OCI-LY3 (cell line): ENCODE measurements around the gene FOXO1.

Source experiments
- H2AFZ ChIP-seq: fragments of 200-600, 300-600 bp; shearing (Covaris generic); 2 replicates; pipeline ENCODE4 v1.6.0; 2014; ENCODE audit warnings: antibody characterized with exemption, low read depth, low read length
- H3K27ac ChIP-seq: fragments of 200-600, 300-600 bp; sonication (generic); 2 replicates; pipeline ENCODE4 v1.5.1; 2014; ENCODE audit warnings: mild to moderate bottlenecking, low read length, moderate library complexity, mixed read lengths
- H3K27me3 ChIP-seq: fragments of 200-600, 300-600 bp; sonication (generic); 2 replicates; pipeline ENCODE4 v1.6.1; 2014; ENCODE audit warnings: low read depth, low read length, mixed read lengths
- H3K36me3 ChIP-seq: fragments of 200-600, 300-600 bp; sonication (generic); replicated peaks from 2 replicates; pipeline ENCODE3; 2014; ENCODE audit warnings: low read depth, low read length, mixed read lengths
- H3K4me1 ChIP-seq: fragments of 300-600, 200-600 bp; sonication (generic); 2 replicates; pipeline ENCODE4 v1.6.1; 2014; ENCODE audit warnings: low read length, mixed read lengths
- H3K4me2 ChIP-seq: fragments of 200-600, 300-600 bp; sonication (generic); 2 replicates; pipeline ENCODE4 v1.6.1; 2014; ENCODE audit warnings: low read length, mixed read lengths
- H3K4me3 ChIP-seq: fragments of 300-600, 200-600 bp; sonication (generic); 2 replicates; pipeline ENCODE4 v1.5.1; 2014; ENCODE audit warnings: antibody characterized with exemption, mild to moderate bottlenecking, low read length, moderate library complexity
- H3K79me2 ChIP-seq: fragments of 300-600, 200-600 bp; shearing (Covaris generic); 2 replicates; pipeline ENCODE4 v1.6.1; 2014; ENCODE audit warnings: mild to moderate bottlenecking, low read length, mixed read lengths
- H3K9ac ChIP-seq: fragments of 300-600, 200-600 bp; shearing (Covaris generic); 2 replicates; pipeline ENCODE4 v1.6.0; 2014; ENCODE audit warnings: mild to moderate bottlenecking, low read length, moderate library complexity
- H3K9me3 ChIP-seq: fragments of 200-600, 300-600 bp; shearing (Covaris generic); 2 replicates; pipeline ENCODE4 v1.6.1; 2014; ENCODE audit warnings: low read length, mixed read lengths; ENCODE audit not compliant: insufficient read depth
- H4K20me1 ChIP-seq: fragments of 200-600, 300-600 bp; sonication (generic); 2 replicates; pipeline ENCODE4 v1.6.1; 2016; ENCODE audit warnings: low read length, mixed read lengths; ENCODE audit not compliant: insufficient read depth
- EZH2phosphoT487 ChIP-seq: fragments of 200-600 bp; shearing (Covaris generic); IDR thresholded peaks from 2 replicates; pipeline ENCODE4 v1.6.1; 2018; ENCODE audit warnings: antibody characterized with exemption, mixed run types, low read depth
- TF ChIP-seq, protein P1 (sequence below): fragments of 200-600, 300-600 bp; sonication (generic); IDR thresholded peaks from 2 replicates; pipeline ENCODE4 v1.5.1; 2014; ENCODE audit warnings: antibody characterized with exemption, low read length, low read depth

FOXO1 gene

GRCh38 chr13:40534456-40534855, 132.0 kb downstream of the FOXO1 start:
- H3K27me3 ChIP-seq, result no peaks in the 10 kb centered on the region
- no peak overlapping the region for H3K4me3 ChIP-seq
- TF ChIP-seq EZH2phosphoT487, result no peak
- TF ChIP-seq, protein P1, sequence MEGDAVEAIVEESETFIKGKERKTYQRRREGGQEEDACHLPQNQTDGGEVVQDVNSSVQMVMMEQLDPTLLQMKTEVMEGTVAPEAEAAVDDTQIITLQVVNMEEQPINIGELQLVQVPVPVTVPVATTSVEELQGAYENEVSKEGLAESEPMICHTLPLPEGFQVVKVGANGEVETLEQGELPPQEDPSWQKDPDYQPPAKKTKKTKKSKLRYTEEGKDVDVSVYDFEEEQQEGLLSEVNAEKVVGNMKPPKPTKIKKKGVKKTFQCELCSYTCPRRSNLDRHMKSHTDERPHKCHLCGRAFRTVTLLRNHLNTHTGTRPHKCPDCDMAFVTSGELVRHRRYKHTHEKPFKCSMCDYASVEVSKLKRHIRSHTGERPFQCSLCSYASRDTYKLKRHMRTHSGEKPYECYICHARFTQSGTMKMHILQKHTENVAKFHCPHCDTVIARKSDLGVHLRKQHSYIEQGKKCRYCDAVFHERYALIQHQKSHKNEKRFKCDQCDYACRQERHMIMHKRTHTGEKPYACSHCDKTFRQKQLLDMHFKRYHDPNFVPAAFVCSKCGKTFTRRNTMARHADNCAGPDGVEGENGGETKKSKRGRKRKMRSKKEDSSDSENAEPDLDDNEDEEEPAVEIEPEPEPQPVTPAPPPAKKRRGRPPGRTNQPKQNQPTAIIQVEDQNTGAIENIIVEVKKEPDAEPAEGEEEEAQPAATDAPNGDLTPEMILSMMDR, result no peak
- no peak overlapping the region for H3K27ac ChIP-seq
- no peak overlapping the region for H3K4me2 ChIP-seq
- no peaks in the 10 kb centered on the region for H3K36me3 ChIP-seq
- no peaks in the 10 kb centered on the region for H4K20me1 ChIP-seq
- H3K79me2 ChIP-seq, result no peaks in the 10 kb centered on the region
- H3K4me1 ChIP-seq, result peaks cover 7% of the 10 kb centered on the region
- H3K9ac ChIP-seq, result no peak overlapping the region
- no peaks in the 10 kb centered on the region for H3K9me3 ChIP-seq
- H2AFZ ChIP-seq, result no peak overlapping the region

GRCh38 chr13:40533072-40533471, 133.4 kb downstream of the FOXO1 start:
- no peaks in the 10 kb centered on the region for H3K27me3 ChIP-seq
- TF ChIP-seq, protein P1, result no peak
- no peak for TF ChIP-seq EZH2phosphoT487

DNA sequence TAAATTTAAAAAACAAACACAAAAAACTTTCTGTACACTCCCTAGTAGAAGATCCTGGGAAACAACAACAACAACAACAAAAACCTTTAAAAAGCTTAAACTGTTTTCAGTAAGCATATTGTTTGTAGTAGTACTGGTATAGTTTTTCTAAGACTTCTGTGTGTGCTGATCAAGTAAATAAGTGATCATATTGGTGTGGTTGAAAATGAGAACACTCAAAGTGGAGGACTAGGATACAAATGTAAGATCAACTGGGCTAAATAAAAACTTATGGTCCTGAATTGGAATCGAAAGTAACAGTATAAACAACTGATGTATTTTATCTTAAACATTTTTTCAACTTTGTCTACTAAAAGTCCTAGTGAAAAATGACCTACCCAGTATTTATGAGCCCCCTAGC, 135.5 kb downstream of the FOXO1 start:
- no peaks in the 10 kb centered on the region for H3K79me2 ChIP-seq
- no peaks in the 10 kb centered on the region for H4K20me1 ChIP-seq
- no peak overlapping the region for H3K4me2 ChIP-seq
- no peaks in the 10 kb centered on the region for H3K36me3 ChIP-seq
- 0 out of 2 replicates have a peak, but pooled peaks cover 7% of the 10 kb centered on the region for H3K9me3 ChIP-seq
- no peaks in the 10 kb centered on the region for H3K27me3 ChIP-seq
- no peak overlapping the region for H3K4me3 ChIP-seq
- no peak overlapping the region for H3K27ac ChIP-seq
- H3K9ac ChIP-seq, result no peak overlapping the region
- no peak overlapping the region for H2AFZ ChIP-seq
- TF ChIP-seq EZH2phosphoT487, result no peak
- no peaks in the 10 kb centered on the region for H3K4me1 ChIP-seq

More at GRCh38 chr13:40533072-40533471, 133.4 kb downstream of the FOXO1 start:
- peaks cover 7% of the 10 kb centered on the region for H3K4me1 ChIP-seq
- H3K36me3 ChIP-seq, result no peaks in the 10 kb centered on the region
- no peaks in the 10 kb centered on the region for H3K79me2 ChIP-seq
- H3K27ac ChIP-seq, result no peak overlapping the region
- H3K4me2 ChIP-seq, result no peak overlapping the region
- H3K9ac ChIP-seq, result no peak overlapping the region
- no peak overlapping the region for H3K4me3 ChIP-seq
- no peaks in the 10 kb centered on the region for H4K20me1 ChIP-seq
- H2AFZ ChIP-seq, result no peak overlapping the region
- 0 out of 2 replicates have a peak, but pooled peaks cover 2% of the 10 kb centered on the region for H3K9me3 ChIP-seq

- Histone ChIP-seq H3K27me3 (no peaks in the 10 kb centered on the region), H2AFZ (no peak overlapping the region), H3K27ac (no peak overlapping the region), H3K9ac (no peak overlapping the region), H3K36me3 (no peaks in the 10 kb centered on the region), H3K4me1 (peaks cover 12% of the 10 kb centered on the region), H4K20me1 (no peaks in the 10 kb centered on the region), H3K4me3 (no peak overlapping the region), H3K79me2 (no peaks in the 10 kb centered on the region), H3K9me3 (0 out of 2 replicates have a peak, but pooled peaks cover 7% of the 10 kb centered on the region), H3K4me2 (no peak overlapping the region)
- TF ChIP-seq, protein P1, result no peak
Measured at GRCh38 chr13:40528881-40529280, 137.6 kb downstream of the FOXO1 start.
